ENCODE data around the gene DOK6. TPM values are rescaled to one million over a fixed set of nuclear protein-coding genes. Genes with fewer than 3 reads are reported as not detected.

DOK6 gene
- total and polyA plus RNA-seq, 2 of the 13 experiments (the other 11 are each of a cell fraction or from before 2014, with no cell fraction given): 17.0 to 17.2 TPM

DNA sequence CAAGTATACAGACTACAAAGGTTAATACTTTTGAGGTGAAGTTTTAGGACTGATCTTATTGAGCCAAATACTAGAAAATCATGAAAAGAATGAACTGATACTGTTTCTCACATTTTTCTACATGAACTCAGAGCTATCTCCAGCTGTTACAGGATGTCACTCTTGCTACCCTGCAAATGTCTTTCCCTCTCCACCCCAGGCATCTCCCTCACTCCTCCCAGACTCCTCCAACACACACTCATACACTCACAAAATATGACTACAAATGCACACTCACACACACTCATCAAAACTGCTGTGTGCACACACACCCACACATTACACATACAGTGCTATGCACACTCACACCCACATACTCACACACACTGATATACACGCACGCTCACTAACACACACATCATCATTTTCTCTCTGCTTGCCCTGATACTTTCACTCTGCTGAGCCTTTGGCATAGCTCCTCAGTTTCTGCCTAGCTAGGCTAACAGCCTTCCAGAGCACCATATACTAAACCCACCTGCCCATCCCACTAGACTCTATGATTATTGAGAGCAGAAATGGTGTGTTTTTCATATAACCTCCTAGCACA, 273.7 kb downstream of the DOK6 start:
- no peak overlapping the region for H3K27ac ChIP-seq (ENCODE audit: extremely low read length, insufficient read depth, low read length)
- H3K9me3 ChIP-seq (ENCODE audit: low read length): no peaks in the 10 kb centered on the region
- no peak overlapping the region for H3K4me2 ChIP-seq (ENCODE audit: low read depth, low read length)
- no peaks in the 10 kb centered on the region for H3K4me1 ChIP-seq (ENCODE audit: insufficient read depth, low read length)
- H3K27me3 ChIP-seq (ENCODE audit: control insufficient read depth in 1 of 2, insufficient read depth in 2 of 2, low read length in 2 of 2): no peaks in the 10 kb centered on the region
- ATAC-seq (no peak), DNase-seq (ENCODE audit: low spot score) (no peak), FAIRE-seq (no peak)
- H3K79me2 ChIP-seq (ENCODE audit: insufficient read depth, low read length): no peaks in the 10 kb centered on the region
- TF ChIP-seq, protein P1, sequence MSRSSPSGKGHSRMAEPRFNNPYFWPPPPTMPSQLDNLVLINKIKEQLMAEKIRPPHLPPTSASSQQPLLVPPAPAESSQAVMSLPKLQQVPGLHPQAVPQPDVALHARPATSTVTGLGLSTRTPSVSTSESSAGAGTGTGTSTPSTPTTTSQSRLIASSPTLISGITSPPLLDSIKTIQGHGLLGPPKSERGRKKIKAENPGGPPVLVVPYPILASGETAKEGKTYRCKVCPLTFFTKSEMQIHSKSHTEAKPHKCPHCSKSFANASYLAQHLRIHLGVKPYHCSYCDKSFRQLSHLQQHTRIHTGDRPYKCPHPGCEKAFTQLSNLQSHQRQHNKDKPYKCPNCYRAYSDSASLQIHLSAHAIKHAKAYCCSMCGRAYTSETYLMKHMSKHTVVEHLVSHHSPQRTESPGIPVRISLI (CRISPR knock-in tag; IDR thresholded peaks at IDR 0.05; ENCODE audit: borderline replicate concordance): no peak
- no peak for TF ChIP-seq SKI (IDR thresholded peaks at IDR 0.05; ENCODE audit: partially characterized antibody)
- TF ChIP-seq CHD2 (IDR thresholded peaks at IDR 0.05; ENCODE audit: low read depth, low read length): no peak
- no peak for TF ChIP-seq NFE2L1 (CRISPR knock-in tag; IDR thresholded peaks at IDR 0.05; ENCODE audit: borderline replicate concordance)
- TF ChIP-seq, protein P2, sequence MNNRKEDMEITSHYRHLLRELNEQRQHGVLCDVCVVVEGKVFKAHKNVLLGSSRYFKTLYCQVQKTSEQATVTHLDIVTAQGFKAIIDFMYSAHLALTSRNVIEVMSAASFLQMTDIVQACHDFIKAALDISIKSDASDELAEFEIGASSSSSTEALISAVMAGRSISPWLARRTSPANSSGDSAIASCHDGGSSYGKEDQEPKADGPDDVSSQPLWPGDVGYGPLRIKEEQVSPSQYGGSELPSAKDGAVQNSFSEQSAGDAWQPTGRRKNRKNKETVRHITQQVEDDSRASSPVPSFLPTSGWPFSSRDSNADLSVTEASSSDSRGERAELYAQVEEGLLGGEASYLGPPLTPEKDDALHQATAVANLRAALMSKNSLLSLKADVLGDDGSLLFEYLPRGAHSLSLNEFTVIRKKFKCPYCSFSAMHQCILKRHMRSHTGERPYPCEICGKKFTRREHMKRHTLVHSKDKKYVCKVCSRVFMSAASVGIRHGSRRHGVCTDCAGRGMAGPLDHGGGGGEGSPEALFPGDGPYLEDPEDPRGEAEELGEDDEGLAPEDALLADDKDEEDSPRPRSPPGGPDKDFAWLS (CRISPR knock-in tag; IDR thresholded peaks at IDR 0.05; ENCODE audit: borderline replicate concordance): no peak
- TF ChIP-seq HMG20A (CRISPR knock-in tag; IDR thresholded peaks at IDR 0.05; ENCODE audit: borderline replicate concordance): no peak
- TF ChIP-seq MTF2 (CRISPR knock-in tag; IDR thresholded peaks at IDR 0.05; ENCODE audit: borderline replicate concordance): no peak
- TF ChIP-seq, protein P3, sequence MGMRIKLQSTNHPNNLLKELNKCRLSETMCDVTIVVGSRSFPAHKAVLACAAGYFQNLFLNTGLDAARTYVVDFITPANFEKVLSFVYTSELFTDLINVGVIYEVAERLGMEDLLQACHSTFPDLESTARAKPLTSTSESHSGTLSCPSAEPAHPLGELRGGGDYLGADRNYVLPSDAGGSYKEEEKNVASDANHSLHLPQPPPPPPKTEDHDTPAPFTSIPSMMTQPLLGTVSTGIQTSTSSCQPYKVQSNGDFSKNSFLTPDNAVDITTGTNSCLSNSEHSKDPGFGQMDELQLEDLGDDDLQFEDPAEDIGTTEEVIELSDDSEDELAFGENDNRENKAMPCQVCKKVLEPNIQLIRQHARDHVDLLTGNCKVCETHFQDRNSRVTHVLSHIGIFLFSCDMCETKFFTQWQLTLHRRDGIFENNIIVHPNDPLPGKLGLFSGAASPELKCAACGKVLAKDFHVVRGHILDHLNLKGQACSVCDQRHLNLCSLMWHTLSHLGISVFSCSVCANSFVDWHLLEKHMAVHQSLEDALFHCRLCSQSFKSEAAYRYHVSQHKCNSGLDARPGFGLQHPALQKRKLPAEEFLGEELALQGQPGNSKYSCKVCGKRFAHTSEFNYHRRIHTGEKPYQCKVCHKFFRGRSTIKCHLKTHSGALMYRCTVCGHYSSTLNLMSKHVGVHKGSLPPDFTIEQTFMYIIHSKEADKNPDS (CRISPR knock-in tag; IDR thresholded peaks at IDR 0.05): no peak
- TF ChIP-seq ZNF816 (CRISPR knock-in tag; IDR thresholded peaks at IDR 0.05; ENCODE audit: borderline replicate concordance): no peak
- no peak for TF ChIP-seq RXRA (CRISPR knock-in tag; IDR thresholded peaks at IDR 0.05)
- TF ChIP-seq SP1 (IDR thresholded peaks at IDR 0.05): no peak
- TF ChIP-seq SP1 (CRISPR knock-in tag; IDR thresholded peaks at IDR 0.05): no peak
- TF ChIP-seq, protein P4, sequence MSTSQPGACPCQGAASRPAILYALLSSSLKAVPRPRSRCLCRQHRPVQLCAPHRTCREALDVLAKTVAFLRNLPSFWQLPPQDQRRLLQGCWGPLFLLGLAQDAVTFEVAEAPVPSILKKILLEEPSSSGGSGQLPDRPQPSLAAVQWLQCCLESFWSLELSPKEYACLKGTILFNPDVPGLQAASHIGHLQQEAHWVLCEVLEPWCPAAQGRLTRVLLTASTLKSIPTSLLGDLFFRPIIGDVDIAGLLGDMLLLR (CRISPR knock-in tag; IDR thresholded peaks at IDR 0.05): no peak
- H4K20me1 ChIP-seq (ENCODE audit: insufficient read depth, low read length): no peaks in the 10 kb centered on the region
- ChIA-PET POLR2A (no interaction called here), CTCF (ENCODE audit: low intra/inter-chr PET ratio, low total read pairs) (no interaction called here)
- no peak overlapping the region for H2AFZ ChIP-seq (ENCODE audit: low read length)
- H3K9ac ChIP-seq (ENCODE audit: insufficient read depth, low read depth, low read length): no peak overlapping the region
- intact Hi-C loops (cut with micrococcal nuclease; ENCODE audit: unreplicated experiment): no loop called here
- no peak overlapping the region for H3K4me3 ChIP-seq (replicated peaks in 1 of 3; ENCODE audit: insufficient read depth in 1 of 3, low read depth in 2 of 3, low read length in 3 of 3)
- no peaks in the 10 kb centered on the region for H3K36me3 ChIP-seq (replicated peaks in 1 of 2; ENCODE audit: control insufficient read depth in 1 of 2, insufficient read depth in 2 of 2, low read length in 2 of 2)
- no TSS peak for BruUV-seq (replicated peaks)
- in situ Hi-C loops (cut with HindIII; ENCODE audit: extremely low pct_ligation_motif_present, low pct_unique_long_range_greater_than_20kb): no loop called here
- WGBS (ENCODE audit: low lambda C conversion rate): 97% methylated on average over 2 of the region's 2 CpGs
